OCI-LY1 (cell line): Measurements from ENCODE around the gene CASZ1.

Experiments
- H2AFZ ChIP-seq: fragments of 200-600 bp; sonication (generic), shearing (Covaris generic); 2 replicates; pipeline ENCODE4 v1.6.0; 2014; ENCODE audit warnings: antibody characterized with exemption, mild to moderate bottlenecking, low read length
- H3F3A ChIP-seq: fragments of 200-600 bp; sonication (generic), shearing (Covaris generic); 2 replicates; pipeline ENCODE4 v1.6.0; 2014; ENCODE audit warnings: mild to moderate bottlenecking, antibody characterized with exemption, low read length, moderate library complexity; ENCODE audit not compliant: insufficient read depth
- H3K27ac ChIP-seq: fragments of 200-600 bp; sonication (generic); 2 replicates; pipeline ENCODE4 v1.5.1; 2014; ENCODE audit warnings: low read length, mixed run types, mild to moderate bottlenecking, low read depth; ENCODE audit not compliant: poor library complexity, severe bottlenecking
- H3K27me3 ChIP-seq: fragments of 200-600 bp; sonication (generic); 2 replicates; pipeline ENCODE4 v1.6.0; 2014; ENCODE audit warnings: antibody characterized with exemption, mild to moderate bottlenecking, low read length, moderate library complexity; ENCODE audit not compliant: insufficient read depth
- H3K36me3 ChIP-seq: fragments of 200-600 bp; sonication (generic); 2 replicates; pipeline ENCODE4 v1.6.1; 2014; ENCODE audit warnings: mild to moderate bottlenecking, antibody characterized with exemption, low read length, moderate library complexity, mixed read lengths; ENCODE audit not compliant: insufficient read depth
- H3K4me1 ChIP-seq: fragments of 200-600 bp; sonication (generic); 2 replicates; pipeline ENCODE4 v1.5.1; 2014; ENCODE audit warnings: mild to moderate bottlenecking, low read length, moderate library complexity; ENCODE audit not compliant: insufficient read depth, severe bottlenecking
- H3K4me2 ChIP-seq: fragments of 200-600 bp; sonication (generic), shearing (Covaris generic); 2 replicates; pipeline ENCODE4 v1.6.1; 2014; ENCODE audit warnings: low read length
- H3K4me3 ChIP-seq: fragments of 200-600 bp; sonication (generic); 2 replicates; pipeline ENCODE4 v1.5.1; 2014; ENCODE audit warnings: low read length, low read depth, mild to moderate bottlenecking, mixed read lengths; ENCODE audit not compliant: poor library complexity, severe bottlenecking
- H3K79me2 ChIP-seq: fragments of 200-600 bp; shearing (Covaris generic); 2 replicates; pipeline ENCODE4 v1.6.1; 2016; ENCODE audit warnings: mixed run types, low read length, mixed read lengths; ENCODE audit not compliant: insufficient read depth
- H3K9ac ChIP-seq: fragments of 200-600 bp; sonication (generic), shearing (Covaris generic); 2 replicates; pipeline ENCODE4 v1.6.1; 2014; ENCODE audit warnings: mild to moderate bottlenecking, low read length, mixed read lengths
- H3K9me2 ChIP-seq: fragments of 200-600 bp; sonication (generic), shearing (Covaris generic); 2 replicates; pipeline ENCODE4 v1.6.1; 2014; ENCODE audit warnings: low read depth, mild to moderate bottlenecking, low read length, mixed read lengths
- H3K9me3 ChIP-seq: fragments of 200-600 bp; shearing (Covaris generic); 2 replicates; pipeline ENCODE4 v1.6.1; 2014; ENCODE audit warnings: low read length, mixed read lengths
- H4K20me1 ChIP-seq: fragments of 200-600 bp; sonication (generic), shearing (Covaris generic); 2 replicates; pipeline ENCODE4 v1.6.0; 2016; ENCODE audit warnings: mild to moderate bottlenecking, low read length; ENCODE audit not compliant: insufficient read depth
- EZH2 ChIP-seq: fragments of 200-600 bp; sonication (generic), shearing (Covaris generic); IDR thresholded peaks from 2 replicates; pipeline ENCODE4 v1.8.0; 2017; ENCODE audit warnings: borderline replicate concordance, mixed run types, mild to moderate bottlenecking, antibody characterized with exemption, low read length, moderate library complexity, mixed read lengths
- TF ChIP-seq, protein P1 (sequence below): fragments of 200-600 bp; sonication (generic), shearing (Covaris generic); IDR thresholded peaks from 2 replicates; pipeline ENCODE4 v1.5.1; 2017; ENCODE audit warnings: mild to moderate bottlenecking, antibody characterized with exemption, low read length, moderate library complexity, mixed read lengths

CASZ1 gene

DNA sequence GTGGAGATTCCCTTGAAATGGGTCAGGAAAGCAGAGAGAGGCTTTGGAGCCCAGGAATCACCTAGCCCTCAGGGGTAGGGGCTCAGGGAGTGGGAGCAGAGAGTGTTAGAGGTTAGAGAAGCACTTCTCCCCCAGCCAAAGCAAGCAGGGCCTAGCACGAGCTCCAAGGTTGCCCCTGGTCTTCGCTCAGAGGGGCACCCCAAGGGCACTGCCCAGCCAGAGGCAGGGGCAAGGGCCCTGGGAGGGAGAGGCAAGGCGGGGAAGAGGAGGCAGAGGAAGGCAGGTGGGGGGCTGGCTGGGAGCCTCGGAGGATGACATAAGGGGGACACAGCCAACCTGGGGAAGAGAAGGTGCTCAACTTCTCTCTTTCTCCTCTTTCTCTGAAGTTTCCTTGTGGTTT, 71.9 kb downstream of the CASZ1 start:
- H3K27ac ChIP-seq, result no peak overlapping the region
- H3K4me2 ChIP-seq, result no peak overlapping the region

GRCh38 chr1:10724052-10724494, 72.4 kb downstream of the CASZ1 start:
- no peak overlapping the region for H3K27ac ChIP-seq
- H3K27me3 ChIP-seq, result 0 out of 2 replicates have a peak, but pooled peaks cover 8% of the 10 kb centered on the region
- H3K36me3 ChIP-seq, result no peaks in the 10 kb centered on the region
- no peak overlapping the region for H3K4me2 ChIP-seq
- no peaks in the 10 kb centered on the region for H3K9me2 ChIP-seq
- H3K9me3 ChIP-seq, result no peaks in the 10 kb centered on the region
- no peaks in the 10 kb centered on the region for H3F3A ChIP-seq
- no peak overlapping the region for H3K4me3 ChIP-seq
- no peaks in the 10 kb centered on the region for H3K4me1 ChIP-seq
- H4K20me1 ChIP-seq, result no peaks in the 10 kb centered on the region
- no peak overlapping the region for H3K9ac ChIP-seq
- TF ChIP-seq, protein P1, sequence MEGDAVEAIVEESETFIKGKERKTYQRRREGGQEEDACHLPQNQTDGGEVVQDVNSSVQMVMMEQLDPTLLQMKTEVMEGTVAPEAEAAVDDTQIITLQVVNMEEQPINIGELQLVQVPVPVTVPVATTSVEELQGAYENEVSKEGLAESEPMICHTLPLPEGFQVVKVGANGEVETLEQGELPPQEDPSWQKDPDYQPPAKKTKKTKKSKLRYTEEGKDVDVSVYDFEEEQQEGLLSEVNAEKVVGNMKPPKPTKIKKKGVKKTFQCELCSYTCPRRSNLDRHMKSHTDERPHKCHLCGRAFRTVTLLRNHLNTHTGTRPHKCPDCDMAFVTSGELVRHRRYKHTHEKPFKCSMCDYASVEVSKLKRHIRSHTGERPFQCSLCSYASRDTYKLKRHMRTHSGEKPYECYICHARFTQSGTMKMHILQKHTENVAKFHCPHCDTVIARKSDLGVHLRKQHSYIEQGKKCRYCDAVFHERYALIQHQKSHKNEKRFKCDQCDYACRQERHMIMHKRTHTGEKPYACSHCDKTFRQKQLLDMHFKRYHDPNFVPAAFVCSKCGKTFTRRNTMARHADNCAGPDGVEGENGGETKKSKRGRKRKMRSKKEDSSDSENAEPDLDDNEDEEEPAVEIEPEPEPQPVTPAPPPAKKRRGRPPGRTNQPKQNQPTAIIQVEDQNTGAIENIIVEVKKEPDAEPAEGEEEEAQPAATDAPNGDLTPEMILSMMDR, result no peak
- no peak for TF ChIP-seq EZH2
- no peaks in the 10 kb centered on the region for H3K79me2 ChIP-seq
- no peak overlapping the region for H2AFZ ChIP-seq

More for the DNA sequence above, 71.9 kb downstream of the CASZ1 start:
- Histone ChIP-seq H3K36me3 (no peaks in the 10 kb centered on the region), H3K9ac (no peak overlapping the region), H2AFZ (no peak overlapping the region), H3F3A (no peaks in the 10 kb centered on the region), H3K9me3 (no peaks in the 10 kb centered on the region), H3K79me2 (no peaks in the 10 kb centered on the region), H3K4me1 (no peaks in the 10 kb centered on the region), H4K20me1 (no peaks in the 10 kb centered on the region), H3K9me2 (no peaks in the 10 kb centered on the region), H3K4me3 (no peak overlapping the region), H3K27me3 (0 out of 2 replicates have a peak, but pooled peaks cover 4% of the 10 kb centered on the region)
- no peak for TF ChIP-seq EZH2
- TF ChIP-seq, protein P1, result no peak

GRCh38 chr1:10723317-10723716, 73.1 kb downstream of the CASZ1 start:
- H3K9me2 ChIP-seq, result no peaks in the 10 kb centered on the region
- H3K27ac ChIP-seq, result no peak overlapping the region
- TF ChIP-seq, protein P1, result no peak
- TF ChIP-seq EZH2, result no peak
- H3K27me3 ChIP-seq, result 0 out of 2 replicates have a peak, but pooled peaks cover 8% of the 10 kb centered on the region
- no peaks in the 10 kb centered on the region for H3K9me3 ChIP-seq
- H3K4me1 ChIP-seq, result no peaks in the 10 kb centered on the region
- no peak overlapping the region for H3K4me3 ChIP-seq
- H3K9ac ChIP-seq, result no peak overlapping the region
- no peaks in the 10 kb centered on the region for H3K79me2 ChIP-seq
- H3K36me3 ChIP-seq, result no peaks in the 10 kb centered on the region
- no peaks in the 10 kb centered on the region for H4K20me1 ChIP-seq
- no peak overlapping the region for H3K4me2 ChIP-seq
- H3F3A ChIP-seq, result no peaks in the 10 kb centered on the region
- H2AFZ ChIP-seq, result no peak overlapping the region
